ENCODE results near the gene NUBP1. TPM values are rescaled to one million over a fixed set of nuclear protein-coding genes. Genes with fewer than 3 reads are reported as not detected.

NUBP1 gene
- total and polyA plus RNA-seq, 9 of the 15 experiments (the other 6 are each of a cell fraction or from before 2014, with no cell fraction given), result 17.2 to 55.1 (median 35.6) TPM

GRCh38 chr16:10743610-10744369 is at the start of gene NUBP1 (continued):
- TF ChIP-seq ZNF124 (CRISPR knock-in tag; IDR thresholded peaks at IDR 0.05) (no peak), PTRF (tag; IDR thresholded peaks at IDR 0.05) (no peak), THRA (IDR thresholded peaks at IDR 0.05) (no peak), U2AF1 (optimal IDR thresholded peaks at IDR 0.05; ENCODE audit: low read depth, low read length) (no peak), NFE2L1 (tag; IDR thresholded peaks at IDR 0.05; ENCODE audit: borderline replicate concordance, low read depth) (no peak), ZNF24 (IDR thresholded peaks at IDR 0.05) (no peak), TEAD2 (tag; IDR thresholded peaks at IDR 0.05) (no peak), RFX7 (CRISPR knock-in tag; IDR thresholded peaks at IDR 0.05) (no peak), ZNF740 (CRISPR knock-in tag; IDR thresholded peaks at IDR 0.05) (no peak), ZNF740 (tag; IDR thresholded peaks at IDR 0.05) (no peak), ZBTB7A (IDR thresholded peaks at IDR 0.05; ENCODE audit: borderline replicate concordance, control insufficient read depth, low read depth, low read length) (peak; percentile 15; the same call in 1 of the 2 replicates), GABPB2 (CRISPR knock-in tag; conservative IDR thresholded peaks at IDR 0.05) (no peak), FOXP4 (CRISPR knock-in tag; IDR thresholded peaks at IDR 0.05; ENCODE audit: borderline replicate concordance) (no peak), TCF15 (CRISPR knock-in tag; IDR thresholded peaks at IDR 0.05) (no peak), DPF2 (IDR thresholded peaks at IDR 0.05) (no peak; the same call in none of the 2 replicates), NFE2 (IDR thresholded peaks at IDR 0.05; ENCODE audit: low read depth) (no peak), CHD2 (IDR thresholded peaks at IDR 0.05; ENCODE audit: low read depth, low read length) (no peak), ZNF280A (IDR thresholded peaks at IDR 0.05; ENCODE audit: low read depth, partially characterized antibody) (no peak)
- TF ChIP-seq, protein P1, sequence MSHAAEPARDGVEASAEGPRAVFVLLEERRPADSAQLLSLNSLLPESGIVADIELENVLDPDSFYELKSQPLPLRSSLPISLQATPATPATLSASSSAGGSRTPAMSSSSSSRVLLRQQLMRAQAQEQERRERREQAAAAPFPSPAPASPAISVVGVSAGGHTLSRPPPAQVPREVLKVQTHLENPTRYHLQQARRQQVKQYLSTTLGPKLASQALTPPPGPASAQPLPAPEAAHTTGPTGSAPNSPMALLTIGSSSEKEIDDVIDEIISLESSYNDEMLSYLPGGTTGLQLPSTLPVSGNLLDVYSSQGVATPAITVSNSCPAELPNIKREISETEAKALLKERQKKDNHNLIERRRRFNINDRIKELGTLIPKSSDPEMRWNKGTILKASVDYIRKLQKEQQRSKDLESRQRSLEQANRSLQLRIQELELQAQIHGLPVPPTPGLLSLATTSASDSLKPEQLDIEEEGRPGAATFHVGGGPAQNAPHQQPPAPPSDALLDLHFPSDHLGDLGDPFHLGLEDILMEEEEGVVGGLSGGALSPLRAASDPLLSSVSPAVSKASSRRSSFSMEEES (CRISPR knock-in tag; IDR thresholded peaks at IDR 0.05), result no peak

All from K562 (cell line).